NCI-H460 (cell line): ENCODE measurements around the gene LSM3. TPM values are rescaled to one million over a fixed set of nuclear protein-coding genes. Genes with fewer than 3 reads are reported as not detected.

ENCODE experiments used
- DNase-seq: peaks from one replicate; pipeline ENCODE4 v3.0.0-alpha.2; 2016; ENCODE audit warnings: low read depth; ENCODE audit errors: extremely low read depth
- total RNA-seq: library from RNA; depleted of rRNA; stranded (reverse); fragments of >200 nt; shearing (Covaris generic); gene quantifications from 2 replicates; pipeline ENCODE4 v1.2.3, GENCODE V29; 2014

The LSM3 gene
- total RNA-seq, 1 experiment from 2014 or later = 12.9 TPM

DNA sequence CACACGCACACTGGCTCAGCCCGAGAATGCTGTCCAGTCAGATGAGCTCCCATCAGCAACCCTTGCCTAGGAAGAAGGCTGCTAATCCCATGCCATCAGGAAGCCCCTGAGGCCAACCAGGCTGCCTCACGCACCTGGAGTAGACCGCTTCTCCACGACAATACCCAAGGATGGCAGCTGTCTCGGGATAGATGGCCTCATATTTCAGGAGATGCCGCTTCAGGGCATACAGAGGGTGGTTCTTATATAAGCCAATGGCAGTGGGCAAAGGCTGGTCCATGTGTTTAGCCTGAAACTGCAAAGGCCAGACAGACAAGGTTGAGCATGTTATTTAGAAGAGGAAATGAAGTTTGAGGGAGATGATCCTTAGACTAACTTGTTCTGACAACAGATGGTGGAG is 22.4 kb upstream of the LSM3 start:
- no peak for DNase-seq

- DNase-seq = no peak
These were observed 21.6 kb upstream of the LSM3 start for GRCh38 chr3:14156843-14157561.

DNA sequence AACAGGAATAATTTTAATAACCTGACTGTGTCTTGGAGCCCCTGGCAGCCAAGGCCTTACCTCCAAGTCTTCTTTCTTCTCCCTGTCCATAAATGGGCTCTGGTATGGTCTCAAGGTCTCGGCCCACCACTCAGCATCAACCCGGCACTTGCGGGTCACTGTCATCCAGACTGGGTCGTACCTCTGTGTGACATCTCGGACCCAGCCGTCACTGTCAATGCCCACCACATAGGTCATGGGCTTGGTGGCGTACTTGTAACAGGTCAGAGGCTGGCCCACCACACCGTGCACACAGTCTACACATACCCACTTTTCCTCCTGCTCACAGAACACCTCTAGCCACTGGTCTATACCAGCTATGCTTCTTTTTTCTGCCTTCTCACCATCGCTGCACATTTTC is 20.7 kb upstream of the LSM3 start:
- DNase-seq = no peak

- DNase-seq = no peak
These were observed 20.2 kb upstream of the LSM3 start for GRCh38 chr3:14158370-14158769.

DNA sequence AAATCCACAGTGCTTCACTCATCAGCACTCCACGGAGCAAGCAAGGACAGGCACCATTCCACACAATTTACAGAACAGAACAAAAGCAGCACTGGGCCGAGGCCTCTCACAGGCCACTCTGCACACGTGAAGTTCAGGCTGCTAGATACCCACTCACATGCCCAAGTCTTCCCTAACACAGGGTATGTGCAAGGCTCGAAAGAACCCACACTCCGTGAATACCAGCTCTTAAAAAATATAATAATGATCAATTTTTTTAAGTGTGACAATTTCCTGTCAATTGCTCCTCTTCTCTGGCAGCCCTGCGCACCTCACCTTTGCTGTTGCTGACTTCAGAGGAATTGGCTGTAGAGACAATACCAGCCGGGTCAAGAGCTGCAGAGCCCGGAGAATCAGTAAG is 19.2 kb upstream of the LSM3 start:
- DNase-seq = no peak

DNA sequence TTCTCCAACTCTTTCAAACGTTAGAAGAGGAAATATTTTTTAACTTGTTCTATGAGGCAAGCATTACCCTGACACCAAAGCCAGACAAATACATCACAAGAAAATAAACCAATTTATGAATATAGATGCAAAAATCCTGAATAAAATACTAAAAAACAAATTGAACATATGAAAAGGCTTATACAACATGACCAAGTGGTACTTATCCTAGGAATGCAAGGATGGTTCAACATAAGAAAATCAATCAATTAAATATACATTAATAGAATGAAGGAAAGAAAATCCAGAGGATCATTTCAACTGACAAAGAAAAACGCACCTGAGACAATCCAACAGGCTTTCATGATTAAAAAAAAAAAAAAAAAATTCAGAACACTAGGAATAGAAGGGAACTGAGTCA is 17.3 kb upstream of the LSM3 start:
- DNase-seq = no peak

DNA sequence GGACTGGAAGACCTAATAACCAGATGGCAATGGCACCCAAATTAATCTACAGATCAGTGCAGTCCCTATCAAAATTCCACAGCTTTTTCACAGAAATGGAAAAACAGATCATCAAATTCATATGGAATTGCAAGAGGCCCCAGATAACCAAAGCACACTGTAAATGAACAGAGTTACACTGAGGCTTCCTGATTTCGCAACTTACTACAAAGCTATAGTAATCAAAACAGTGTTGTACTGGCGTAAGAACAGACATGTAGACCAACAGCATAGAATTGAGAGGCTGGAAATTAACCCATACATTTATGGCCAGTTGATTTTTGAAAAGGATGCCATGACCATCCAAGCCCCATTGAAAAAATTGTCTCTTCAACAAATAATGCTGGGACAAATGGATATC is 16.4 kb upstream of the LSM3 start:
- DNase-seq = no peak

GRCh38 chr3:14166877-14167603 is 11.6 kb upstream of the LSM3 start:
- DNase-seq = no peak

DNA sequence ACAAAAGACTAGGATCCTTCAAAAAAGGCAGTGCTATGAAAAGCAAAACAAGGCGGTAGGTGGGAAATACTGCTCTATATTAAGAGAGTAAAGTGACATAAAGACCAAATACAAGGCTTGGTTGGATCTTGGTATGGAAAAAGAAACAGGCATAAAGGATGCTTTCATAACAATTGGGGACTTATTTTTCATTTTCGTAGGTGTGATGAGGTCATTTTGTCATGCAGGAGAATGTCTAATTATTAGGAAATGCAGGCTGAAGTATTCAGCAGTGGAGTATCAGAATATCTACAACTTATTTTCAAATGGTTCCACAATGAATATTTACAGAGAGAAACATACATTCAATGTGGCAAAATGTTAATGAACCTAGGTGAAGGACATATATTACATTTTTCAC is 9.2 kb upstream of the LSM3 start:
- no peak for DNase-seq

DNA sequence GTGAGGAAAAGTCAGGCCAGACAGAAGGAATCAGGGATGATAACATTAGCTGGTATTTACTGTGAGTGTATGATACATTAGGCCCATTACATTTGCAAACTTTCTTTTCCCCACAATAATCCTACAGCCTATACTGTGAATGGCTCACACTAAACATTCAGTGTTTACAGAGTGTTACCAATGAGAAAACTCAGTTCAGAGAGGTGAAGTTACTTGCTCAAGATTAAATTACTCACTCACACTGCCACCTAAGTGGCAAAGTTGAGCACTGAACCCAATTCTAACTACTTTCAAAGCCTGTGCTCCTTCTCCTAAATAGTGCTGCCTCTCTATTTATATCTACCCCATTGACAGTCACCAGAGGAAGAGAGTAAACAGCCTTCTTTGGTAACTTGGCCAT is 8.7 kb upstream of the LSM3 start:
- DNase-seq = peak; percentile 38

DNA sequence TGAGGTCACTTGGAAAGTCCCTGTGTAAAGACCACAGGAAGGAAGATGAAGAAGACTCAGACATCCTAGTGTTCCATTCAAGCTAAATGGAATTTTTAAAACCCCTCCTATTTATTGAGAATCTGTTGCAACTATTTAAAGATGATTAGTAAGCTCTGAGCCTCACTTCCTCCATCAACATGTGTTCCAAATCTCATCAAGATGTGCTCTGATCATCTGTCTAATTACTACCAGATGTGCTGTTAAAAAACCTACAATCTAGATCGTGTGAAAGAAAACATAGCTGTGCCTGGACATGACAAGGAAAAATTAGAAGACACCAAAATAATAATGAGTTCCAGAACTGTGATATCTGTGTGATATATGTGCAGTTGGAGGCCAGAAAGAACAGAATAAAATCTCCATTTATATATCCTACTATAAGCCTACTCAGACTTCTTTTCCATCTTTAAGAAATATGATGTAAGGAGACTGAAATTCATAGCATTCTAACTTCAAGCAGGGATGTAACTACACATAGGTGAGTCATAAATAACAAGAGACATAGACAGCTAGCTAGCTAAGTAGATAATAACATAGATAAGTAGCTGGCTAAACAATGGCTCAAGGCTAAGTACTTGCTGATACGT is 8.0 kb upstream of the LSM3 start:
- DNase-seq = peak; percentile 38

DNA sequence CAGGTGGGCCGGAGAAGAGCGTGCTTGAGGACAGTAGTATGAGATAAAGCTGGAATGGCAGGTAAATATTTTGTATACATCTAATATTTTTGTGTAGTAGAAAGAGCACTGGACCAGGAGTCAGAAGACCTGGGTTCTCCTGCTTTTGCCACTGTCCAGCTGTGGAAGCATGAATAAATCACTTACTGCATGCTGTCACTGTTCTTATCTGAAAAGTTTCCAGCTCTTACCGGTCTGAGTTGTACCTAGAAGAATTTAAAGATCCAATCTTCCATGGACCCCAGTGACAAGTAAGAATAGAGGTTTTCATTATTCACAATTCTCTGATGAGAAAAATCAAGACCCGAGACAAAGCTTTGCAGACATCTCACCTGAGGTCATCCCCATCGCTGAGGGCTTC is 6.1 kb upstream of the LSM3 start:
- DNase-seq = no peak

DNA sequence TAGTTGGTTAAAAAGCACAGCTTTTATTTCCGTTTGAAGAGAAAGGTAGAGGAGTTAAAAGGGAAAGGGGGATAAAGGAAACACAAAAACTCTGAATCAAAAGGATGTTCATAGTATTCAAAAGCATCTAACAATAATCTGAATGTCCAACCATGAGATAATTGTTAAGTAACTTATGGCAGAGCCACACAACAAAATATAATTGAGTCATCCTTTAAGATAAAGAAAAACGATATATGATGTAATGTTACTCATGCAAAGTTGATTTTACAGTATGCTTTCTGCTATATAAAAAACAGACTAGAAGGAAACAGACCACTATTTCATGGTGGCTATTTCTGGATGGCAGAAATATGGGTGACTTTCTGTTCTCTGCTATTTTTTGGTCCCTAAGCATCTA is 4.1 kb upstream of the LSM3 start:
- DNase-seq = no peak

DNA sequence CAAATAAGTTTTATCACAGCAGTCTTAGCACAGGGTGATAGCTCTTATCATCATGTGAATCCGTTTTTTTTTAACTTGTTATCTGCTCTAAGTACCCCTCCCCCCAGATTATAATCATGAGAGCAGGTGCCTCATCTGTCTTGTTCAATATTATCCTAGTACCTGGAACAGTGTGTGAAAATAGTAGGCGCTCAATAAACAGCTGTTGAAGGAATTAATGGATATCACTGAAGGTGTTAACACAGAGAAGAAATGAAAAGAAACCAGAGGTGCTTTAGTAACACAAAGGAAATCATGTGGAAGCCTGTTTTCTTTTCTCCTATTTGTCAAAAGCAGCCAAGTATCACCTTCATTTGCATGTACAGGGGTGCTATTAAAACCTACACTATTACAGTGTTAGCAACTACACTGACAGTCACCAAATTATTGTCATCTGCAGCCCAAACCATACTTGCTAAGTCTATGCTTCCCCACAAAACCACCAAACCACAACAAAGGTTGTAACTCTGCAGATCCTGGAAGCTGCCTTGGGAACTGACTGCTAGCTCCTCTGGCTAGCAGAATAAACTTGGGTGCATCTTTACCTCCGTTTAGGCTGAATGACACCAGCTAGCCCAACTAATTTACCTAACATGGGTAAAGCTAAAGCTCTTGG is 3.1 kb upstream of the LSM3 start:
- no peak for DNase-seq

DNA sequence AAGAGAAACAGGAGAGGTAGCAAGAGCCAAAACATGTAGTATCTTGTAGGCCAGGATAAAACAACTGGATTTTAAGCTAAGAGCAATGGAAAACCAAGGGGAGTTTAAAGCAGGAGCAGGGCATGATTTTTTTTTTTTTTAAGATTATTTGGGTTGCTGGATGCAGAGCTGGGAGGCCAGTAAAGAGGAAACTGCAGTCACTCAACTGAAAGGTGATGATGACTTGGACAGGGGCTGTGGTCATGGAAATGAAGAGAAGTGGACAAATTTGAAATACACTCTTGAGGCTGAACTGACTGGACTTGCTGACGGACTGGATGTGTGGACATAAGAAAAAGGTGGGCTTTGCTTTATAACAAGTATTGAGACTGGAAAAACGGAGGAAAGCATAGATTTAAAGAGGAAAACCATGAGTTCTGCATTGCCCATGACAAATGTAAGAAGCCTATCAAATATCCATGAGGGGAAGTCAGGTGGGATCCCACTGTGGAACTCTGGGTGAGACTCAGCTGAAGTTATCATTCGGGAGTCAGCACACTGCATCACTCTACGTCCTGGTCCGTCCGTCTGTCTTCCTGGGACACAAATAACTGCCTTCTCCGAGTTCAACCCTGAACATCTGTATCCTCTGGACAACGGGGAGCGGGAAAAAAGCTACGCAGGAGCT is 904 bp upstream of the LSM3 start:
- DNase-seq = no peak

- DNase-seq = no peak
These were observed 473 bp downstream of the LSM3 start for GRCh38 chr3:14179114-14179465.

- no peak for DNase-seq
These were observed 1.2 kb downstream of the LSM3 start for GRCh38 chr3:14179795-14180194.

- no peak for DNase-seq
These were observed 2.6 kb downstream of the LSM3 start for GRCh38 chr3:14181253-14181652.

DNA sequence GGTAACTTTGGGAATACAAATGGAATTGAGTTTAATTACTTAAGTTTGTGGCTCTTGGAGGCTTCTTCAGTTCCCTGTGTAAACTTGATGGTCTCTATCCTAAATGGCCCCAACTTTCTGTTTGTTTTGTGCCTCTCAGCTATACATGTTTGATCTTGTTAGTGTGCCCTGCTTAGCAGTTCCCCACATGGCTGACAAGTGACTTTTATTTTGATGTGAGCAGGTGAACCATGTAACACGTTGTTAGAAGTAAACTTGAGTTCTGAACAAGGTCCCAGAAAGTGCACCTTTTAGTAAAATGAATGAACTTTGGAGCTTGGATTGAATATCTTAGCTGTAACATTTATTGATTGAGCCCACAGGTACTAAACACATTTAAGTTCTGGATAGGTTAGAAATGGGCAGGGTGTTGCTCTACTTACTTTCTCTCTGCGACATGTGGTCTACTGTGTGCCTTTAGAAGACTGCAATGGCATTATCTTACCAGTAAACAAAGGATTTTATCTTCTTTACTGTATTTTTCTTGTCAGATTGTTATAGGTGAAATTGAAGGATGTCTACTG is 4.5 kb downstream of the LSM3 start:
- no peak for DNase-seq

DNA sequence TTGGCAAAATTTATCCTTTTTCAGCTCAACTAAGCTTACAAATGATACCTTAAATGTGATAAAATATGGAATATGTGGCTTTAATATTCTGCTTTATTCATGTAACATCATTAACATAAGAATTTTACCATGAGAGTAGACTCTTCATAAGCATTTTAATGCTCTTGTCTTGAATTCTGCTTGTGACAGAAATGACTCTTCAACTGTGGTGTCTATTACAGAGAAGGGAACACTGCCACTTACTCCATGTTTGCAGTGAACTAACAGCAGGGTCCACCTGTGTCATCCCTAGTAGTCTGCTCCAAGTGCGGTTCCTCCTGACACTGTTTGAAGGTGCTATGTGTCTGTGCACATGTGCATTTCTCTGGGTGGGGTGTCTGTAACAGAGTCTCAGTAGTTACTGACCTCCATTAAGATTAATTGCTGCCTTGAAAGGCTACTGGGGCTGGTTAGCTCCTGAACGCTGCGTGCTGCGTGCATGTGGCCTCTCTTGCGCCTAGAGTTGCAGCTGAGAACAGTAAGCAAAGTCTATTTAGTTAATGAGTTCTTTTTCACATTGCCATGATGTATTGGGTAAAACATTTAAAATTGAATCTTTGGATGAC is 8.3 kb downstream of the LSM3 start:
- DNase-seq = no peak
